ENCODE results near the gene CCNY.

CCNY gene

DNA sequence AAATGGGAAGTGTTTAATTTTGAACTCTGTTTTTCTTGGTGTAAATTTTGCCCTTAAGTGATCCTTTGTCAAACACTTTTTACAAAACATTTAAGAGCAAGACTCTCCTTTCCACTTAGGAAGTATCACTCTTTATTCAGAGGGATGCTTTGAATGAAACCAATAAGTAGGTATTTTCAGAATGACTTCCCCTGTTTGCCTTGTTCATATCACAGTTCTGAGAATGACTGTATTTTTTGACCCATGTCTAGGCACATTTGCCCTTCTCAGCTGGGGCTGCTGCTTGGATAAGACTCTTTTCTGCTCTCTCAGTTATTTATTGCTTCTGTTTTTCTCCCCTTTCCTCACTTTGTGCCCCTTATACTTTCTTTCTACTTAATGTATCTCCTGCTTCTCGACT is 98.2 kb downstream of the CCNY start:
- DNase-seq, result no peak

GRCh38 chr10:35435824-35436223 is 99.5 kb downstream of the CCNY start:
- DNase-seq, result no peak

- DNase-seq, result no peak
Observed at GRCh38 chr10:35437829-35438228, 101.5 kb downstream of the CCNY start.

GRCh38 chr10:35438718-35439571 is 102.6 kb downstream of the CCNY start:
- DNase-seq, result no peak

GRCh38 chr10:35440016-35440415 is 103.7 kb downstream of the CCNY start:
- DNase-seq, result no peak

GRCh38 chr10:35442028-35442427 is 105.7 kb downstream of the CCNY start:
- no peak for DNase-seq

GRCh38 chr10:35442592-35442991 is 106.3 kb downstream of the CCNY start:
- DNase-seq, result no peak

DNA sequence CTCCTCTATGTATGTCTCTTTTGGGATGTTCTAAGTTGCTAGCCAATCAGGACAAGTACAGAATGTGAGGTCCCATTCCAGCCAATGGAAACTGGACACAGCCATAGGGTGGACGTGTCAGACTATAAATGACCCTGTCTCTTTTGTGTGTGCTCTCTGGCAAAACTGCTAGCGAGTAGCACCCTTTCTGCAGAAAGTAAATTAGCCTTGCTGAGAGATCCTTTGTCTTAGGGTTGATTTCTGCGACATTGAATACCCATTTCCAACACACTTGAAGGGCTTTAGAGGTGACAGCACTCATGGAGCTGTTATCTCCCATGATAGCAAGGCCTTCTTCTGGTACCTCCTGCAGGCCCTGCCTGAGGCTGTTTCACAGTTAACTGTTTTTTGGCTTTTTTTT is 107.5 kb downstream of the CCNY start:
- DNase-seq, result no peak

DNA sequence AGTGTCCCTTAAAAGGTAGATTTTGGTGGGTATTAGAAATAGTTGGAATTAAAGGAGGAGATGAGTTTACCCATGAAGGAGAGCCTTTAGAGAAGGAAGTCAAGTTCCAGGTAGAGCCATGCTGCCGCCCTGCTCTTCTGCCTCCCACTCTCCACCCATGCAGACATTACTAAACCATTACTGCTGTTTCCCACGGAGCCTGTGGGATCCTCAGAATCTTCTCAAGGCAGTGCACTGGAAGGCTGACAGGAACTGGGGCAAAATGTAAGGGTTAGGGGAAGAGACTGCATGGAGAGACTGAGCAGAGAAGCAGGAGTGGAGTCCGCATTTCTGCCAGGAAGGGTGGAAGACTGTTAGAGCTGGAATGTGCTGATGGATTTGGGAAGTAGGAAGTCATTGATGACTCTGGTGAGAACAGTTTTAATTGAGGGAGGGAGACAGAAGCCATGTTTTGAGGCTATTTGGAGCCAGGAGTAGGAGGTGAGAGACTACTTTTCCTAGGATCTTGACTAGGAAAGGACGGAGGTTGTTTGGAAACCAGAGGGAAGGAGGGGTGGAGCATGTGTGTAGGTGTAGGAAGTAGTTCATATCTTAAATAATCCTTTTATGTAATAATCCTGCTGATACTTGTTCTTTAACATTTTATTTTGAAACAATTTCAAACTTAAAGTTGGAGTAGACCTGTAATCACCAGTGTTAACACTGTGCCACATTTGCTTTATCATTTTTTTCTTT is 109.0 kb downstream of the CCNY start:
- DNase-seq, result no peak

DNA sequence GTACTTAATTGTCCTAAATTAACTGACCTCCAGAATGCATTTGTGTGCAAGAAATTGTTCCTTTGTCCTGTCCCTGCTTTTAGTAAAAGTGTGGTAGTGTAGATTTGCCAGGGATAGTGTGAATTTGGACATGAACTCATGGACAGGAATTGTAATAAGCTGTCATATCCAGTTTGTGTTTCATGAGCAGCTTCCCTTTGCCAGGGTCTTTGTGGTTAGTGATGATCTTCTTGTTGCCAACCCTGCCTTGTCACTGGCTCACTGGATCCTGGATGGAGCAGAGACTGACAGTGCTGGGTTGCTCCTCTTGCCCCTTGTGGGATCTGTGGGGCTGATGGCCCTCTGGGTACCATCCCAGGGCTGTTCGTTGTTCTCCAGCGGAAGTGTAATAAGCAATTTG is 110.1 kb downstream of the CCNY start:
- no peak for DNase-seq

DNA sequence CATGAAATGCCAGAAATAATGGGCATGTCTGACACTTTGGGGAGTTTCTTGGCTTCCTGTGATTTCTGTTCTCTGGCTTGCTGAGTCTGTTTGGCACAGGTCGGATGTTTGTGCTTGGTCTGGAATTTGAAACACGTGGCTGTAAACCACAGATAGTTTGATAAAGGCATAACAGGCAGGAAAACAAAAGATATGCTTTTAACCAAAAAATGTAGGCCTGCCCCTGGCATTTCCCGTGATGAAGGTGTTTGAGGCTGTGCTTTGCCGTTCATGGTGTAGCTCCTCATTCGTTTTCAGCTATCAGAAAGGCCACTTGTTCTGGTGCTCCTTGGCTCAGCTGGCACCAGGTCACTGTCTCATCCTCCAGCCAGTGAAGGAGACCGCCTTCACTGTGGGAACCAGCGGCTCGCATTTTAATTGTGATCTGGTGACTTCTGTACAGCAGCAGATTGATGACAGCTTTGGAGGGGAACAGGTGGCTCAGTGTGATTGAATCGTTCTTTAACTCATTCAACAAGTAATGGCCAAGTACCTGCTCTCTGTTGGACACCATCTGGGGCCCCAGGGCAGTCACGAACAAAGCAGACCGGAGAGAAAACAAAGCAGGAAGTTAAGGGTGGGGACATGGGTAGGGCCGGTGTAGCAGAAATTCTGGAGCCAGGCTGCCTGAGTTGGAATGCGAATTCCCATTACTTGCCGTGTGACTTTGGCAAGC is 111.5 kb downstream of the CCNY start:
- DNase-seq, result peak; percentile 68

GRCh38 chr10:35448687-35449662 is 112.7 kb downstream of the CCNY start:
- DNase-seq, result no peak

DNA sequence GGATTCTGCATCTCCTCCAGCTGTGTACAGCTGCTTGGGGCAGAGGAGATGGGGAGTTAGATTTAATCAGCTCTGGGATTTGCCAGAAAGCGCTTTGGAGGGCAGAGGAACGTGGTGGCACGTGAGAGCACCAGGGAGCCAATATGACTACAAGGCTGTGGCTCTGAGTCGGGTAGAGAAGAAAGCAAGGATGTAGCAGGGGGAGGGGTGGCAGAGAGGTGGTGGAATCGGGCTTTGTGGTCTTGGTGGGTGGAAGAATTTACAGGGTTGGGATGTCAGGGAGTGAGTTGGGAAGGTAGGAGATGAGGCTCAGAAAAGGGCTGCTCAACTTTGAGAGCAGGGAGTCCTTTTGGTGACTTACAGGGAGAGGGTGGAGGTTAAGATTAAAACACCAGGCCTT is 113.6 kb downstream of the CCNY start:
- no peak for DNase-seq

GRCh38 chr10:35451151-35452016 is 115.1 kb downstream of the CCNY start:
- DNase-seq, result no peak

DNA sequence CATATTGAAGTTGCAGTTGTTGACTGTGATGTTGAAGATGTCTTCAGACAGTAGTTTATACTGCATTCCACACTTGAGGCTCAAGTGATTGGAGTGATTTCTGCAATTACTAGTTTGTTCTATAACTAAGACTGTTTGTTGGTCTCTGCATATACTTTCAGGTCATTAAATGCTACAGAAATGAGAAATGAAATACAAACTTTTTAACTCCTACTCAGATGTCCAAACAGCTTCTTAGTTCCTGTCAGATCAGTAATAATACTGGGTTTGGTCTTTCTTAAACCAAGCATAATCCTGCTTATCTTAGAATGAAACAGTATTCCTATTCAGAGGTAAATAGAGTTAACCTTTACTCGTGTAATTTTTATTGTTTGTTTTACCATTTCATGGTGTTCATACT is 115.9 kb downstream of the CCNY start:
- no peak for DNase-seq

DNA sequence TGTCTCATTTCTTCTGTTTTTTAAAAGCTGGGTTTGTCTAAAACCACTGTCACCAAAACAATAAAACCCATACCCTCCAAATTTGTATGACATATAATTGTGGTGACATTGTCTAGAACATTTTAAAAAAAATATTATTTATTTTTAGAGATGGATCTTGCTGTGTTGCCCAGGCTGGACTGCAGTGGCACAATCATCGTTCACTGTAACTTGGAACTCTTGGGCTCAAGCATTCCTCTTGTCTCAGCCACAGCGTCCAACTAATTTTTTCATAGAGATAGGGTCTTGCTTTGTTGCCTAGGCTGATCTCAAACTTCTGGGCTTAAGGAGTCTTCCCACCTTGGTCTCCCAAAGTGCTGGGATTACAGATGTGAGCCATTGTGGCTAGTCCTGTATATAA is 116.5 kb downstream of the CCNY start:
- DNase-seq, result no peak

DNA sequence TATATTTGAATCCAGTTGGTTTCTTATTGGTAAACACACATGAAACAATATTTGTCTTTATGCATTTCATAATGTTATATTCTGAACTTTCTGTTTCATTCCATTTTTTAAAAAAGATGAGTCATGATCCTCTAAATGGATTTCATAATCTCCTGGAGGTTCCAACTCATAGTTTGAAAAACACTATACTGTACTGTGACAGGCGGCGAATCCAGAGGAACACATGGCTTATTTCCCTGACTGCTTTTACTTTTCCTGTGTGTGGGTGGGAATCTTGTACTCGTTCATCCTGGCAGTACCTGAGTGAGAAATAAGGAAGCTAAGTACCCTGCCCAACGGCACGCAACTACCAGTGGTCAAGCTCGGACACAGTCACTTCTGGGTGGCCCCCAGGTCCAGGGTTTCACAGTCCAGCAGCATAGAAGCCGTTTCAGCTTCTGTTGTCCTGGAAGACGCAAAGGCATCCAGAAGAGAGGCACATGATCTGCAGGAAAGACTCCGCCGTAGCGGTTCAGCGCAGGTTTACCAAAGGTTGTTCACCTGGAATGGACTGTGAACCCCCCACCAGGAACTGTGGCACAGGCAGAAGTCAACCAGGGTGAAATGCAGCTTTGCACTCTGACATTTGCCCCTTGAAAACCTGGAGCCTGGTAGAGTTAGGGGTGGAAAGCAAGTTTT is 117.7 kb downstream of the CCNY start:
- DNase-seq, result no peak

- DNase-seq, result peak; percentile 45
Observed at GRCh38 chr10:35456153-35456720, 119.9 kb downstream of the CCNY start.

DNA sequence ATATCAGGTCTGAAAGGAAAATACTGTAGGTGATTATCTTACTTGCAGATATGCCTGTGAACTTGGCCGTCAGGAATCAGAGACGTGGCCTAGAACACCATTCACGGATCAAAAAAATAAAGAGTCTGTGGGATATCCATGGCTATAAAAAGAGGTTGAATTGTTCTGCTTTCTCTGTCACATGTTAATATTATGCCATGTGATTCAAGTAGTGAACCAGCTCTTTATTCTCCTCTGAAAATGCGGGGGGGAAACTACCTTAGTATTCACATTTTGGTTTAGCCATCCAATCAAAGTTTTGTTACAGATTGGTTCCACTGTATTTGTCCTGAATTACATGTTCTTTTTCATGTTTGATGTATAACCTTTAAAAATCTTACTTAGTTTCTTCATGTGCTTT is 120.5 kb downstream of the CCNY start:
- DNase-seq, result no peak
